ENCODE measurements around the gene CRAMP1. TPM values are rescaled to one million over a fixed set of nuclear protein-coding genes. Genes with fewer than 3 reads are reported as not detected.

The CRAMP1 gene
- total RNA-seq, 1 donor from 2014 or later = 5.2 TPM

- Histone ChIP-seq H3K36me3 (ENCODE audit: control insufficient read depth in 3 of 3, insufficient read depth in 3 of 3, low read length in 3 of 3) (peaks cover 0 to 12% (median 11%) of the 10 kb centered on the region in 3 donors), H3K9me3 (ENCODE audit: control insufficient read depth in 3 of 3, low read length in 3 of 3) (no peaks in the 10 kb centered on the region), H3K4me1 (ENCODE audit: control insufficient read depth in 3 of 3, insufficient read depth in 3 of 3, low read length in 3 of 3) (peaks cover 47 to 54% (median 48%) of the 10 kb centered on the region in 3 donors), H3K4me3 (ENCODE audit: low read length in 3 of 3) (peak overlapping the region; percentile 69 to 85 (median 85)), H3K9ac (ENCODE audit: low read depth in 1 of 3, low read length in 3 of 3) (peak overlapping the region; percentile 87 to 90 (median 89)), H3K27ac (ENCODE audit: low read depth, low read length) (peak overlapping the region; percentile 75), H3K27me3 (ENCODE audit: control insufficient read depth in 3 of 3, insufficient read depth in 3 of 3, low read length in 3 of 3) (no peaks in the 10 kb centered on the region)
Measured at GRCh38 chr16:1613211-1613622, 1.1 kb downstream of the CRAMP1 start.

GRCh38 chr16:1613728-1614455 is 1.7 kb downstream of the CRAMP1 start:
- H3K9me3 ChIP-seq (ENCODE audit: control insufficient read depth in 3 of 3, low read length in 3 of 3) = no peaks in the 10 kb centered on the region
- H3K4me1 ChIP-seq (ENCODE audit: control insufficient read depth in 3 of 3, insufficient read depth in 3 of 3, low read length in 3 of 3) = peaks cover 47 to 54% (median 48%) of the 10 kb centered on the region in 3 donors
- peak overlapping the region; percentile 87 to 90 (median 89) for H3K9ac ChIP-seq (ENCODE audit: low read depth in 1 of 3, low read length in 3 of 3)
- no peaks in the 10 kb centered on the region for H3K27me3 ChIP-seq (ENCODE audit: control insufficient read depth in 3 of 3, insufficient read depth in 3 of 3, low read length in 3 of 3)
- H3K4me3 ChIP-seq (ENCODE audit: low read length in 3 of 3) = peak overlapping the region; percentile 69 to 85 (median 85)
- peak overlapping the region; percentile 75 for H3K27ac ChIP-seq (ENCODE audit: low read depth, low read length)
- H3K36me3 ChIP-seq (ENCODE audit: control insufficient read depth in 3 of 3, insufficient read depth in 3 of 3, low read length in 3 of 3) = peaks cover 0 to 18% (median 12%) of the 10 kb centered on the region in 3 donors

- peaks cover 43 to 49% (median 48%) of the 10 kb centered on the region in 3 donors for H3K4me1 ChIP-seq (ENCODE audit: control insufficient read depth in 3 of 3, insufficient read depth in 3 of 3, low read length in 3 of 3)
Measured at GRCh38 chr16:1614456-1615102, 2.4 kb downstream of the CRAMP1 start.

GRCh38 chr16:1615761-1616160 is 3.6 kb downstream of the CRAMP1 start:
- H3K27me3 ChIP-seq (ENCODE audit: control insufficient read depth in 3 of 3, insufficient read depth in 3 of 3, low read length in 3 of 3) = no peaks in the 10 kb centered on the region
- peaks cover 37 to 40% (median 39%) of the 10 kb centered on the region in 3 donors for H3K4me1 ChIP-seq (ENCODE audit: control insufficient read depth in 3 of 3, insufficient read depth in 3 of 3, low read length in 3 of 3)
- H3K36me3 ChIP-seq (ENCODE audit: control insufficient read depth in 3 of 3, insufficient read depth in 3 of 3, low read length in 3 of 3) = peaks cover 11 to 29% (median 16%) of the 10 kb centered on the region in 3 donors
- no peak overlapping the region for H3K27ac ChIP-seq (ENCODE audit: low read depth, low read length)
- no peaks in the 10 kb centered on the region for H3K9me3 ChIP-seq (ENCODE audit: control insufficient read depth in 3 of 3, low read length in 3 of 3)
- peak overlapping the region in 2 of 3 donors; percentile 70 to 71 for H3K4me3 ChIP-seq (ENCODE audit: low read length in 3 of 3)
- H3K9ac ChIP-seq (ENCODE audit: low read depth in 1 of 3, low read length in 3 of 3) = peak overlapping the region in 2 of 3 donors; percentile 6 to 50

More at GRCh38 chr16:1614456-1615102, 2.4 kb downstream of the CRAMP1 start:
- Histone ChIP-seq H3K9me3 (ENCODE audit: control insufficient read depth in 3 of 3, low read length in 3 of 3) (no peaks in the 10 kb centered on the region), H3K9ac (ENCODE audit: low read depth in 1 of 3, low read length in 3 of 3) (peak overlapping the region; percentile 66 to 82 (median 79)), H3K36me3 (ENCODE audit: control insufficient read depth in 3 of 3, insufficient read depth in 3 of 3, low read length in 3 of 3) (peaks cover under 1 to 18% (median 12%) of the 10 kb centered on the region in 3 donors), H3K4me3 (ENCODE audit: low read length in 3 of 3) (peak overlapping the region; percentile 61 to 71 (median 70)), H3K27me3 (ENCODE audit: control insufficient read depth in 3 of 3, insufficient read depth in 3 of 3, low read length in 3 of 3) (no peaks in the 10 kb centered on the region), H3K27ac (ENCODE audit: low read depth, low read length) (peak overlapping the region; percentile 16)

- Histone ChIP-seq H3K4me1 (ENCODE audit: control insufficient read depth in 3 of 3, insufficient read depth in 3 of 3, low read length in 3 of 3) (peaks cover 13 to 14% (median 14%) of the 10 kb centered on the region in 3 donors), H3K9me3 (ENCODE audit: control insufficient read depth in 3 of 3, low read length in 3 of 3) (no peaks in the 10 kb centered on the region), H3K27ac (ENCODE audit: low read depth, low read length) (no peak overlapping the region), H3K36me3 (ENCODE audit: control insufficient read depth in 3 of 3, insufficient read depth in 3 of 3, low read length in 3 of 3) (peaks cover 15 to 37% (median 16%) of the 10 kb centered on the region in 3 donors), H3K4me3 (ENCODE audit: low read length in 3 of 3) (no peak overlapping the region), H3K27me3 (ENCODE audit: control insufficient read depth in 3 of 3, insufficient read depth in 3 of 3, low read length in 3 of 3) (no peaks in the 10 kb centered on the region), H3K9ac (ENCODE audit: low read depth in 1 of 3, low read length in 3 of 3) (no peak overlapping the region)
Measured at GRCh38 chr16:1619976-1620375, 7.8 kb downstream of the CRAMP1 start.

GRCh38 chr16:1620391-1620790 is 8.2 kb downstream of the CRAMP1 start:
- Histone ChIP-seq H3K9ac (ENCODE audit: low read depth in 1 of 3, low read length in 3 of 3) (no peak overlapping the region), H3K27ac (ENCODE audit: low read depth, low read length) (no peak overlapping the region), H3K4me1 (ENCODE audit: control insufficient read depth in 3 of 3, insufficient read depth in 3 of 3, low read length in 3 of 3) (peaks cover 9 to 10% (median 10%) of the 10 kb centered on the region in 3 donors), H3K4me3 (ENCODE audit: low read length in 3 of 3) (no peak overlapping the region), H3K36me3 (ENCODE audit: control insufficient read depth in 3 of 3, insufficient read depth in 3 of 3, low read length in 3 of 3) (peaks cover 15 to 37% (median 16%) of the 10 kb centered on the region in 3 donors), H3K27me3 (ENCODE audit: control insufficient read depth in 3 of 3, insufficient read depth in 3 of 3, low read length in 3 of 3) (no peaks in the 10 kb centered on the region), H3K9me3 (ENCODE audit: control insufficient read depth in 3 of 3, low read length in 3 of 3) (no peaks in the 10 kb centered on the region)

- Histone ChIP-seq H3K27ac (ENCODE audit: low read depth, low read length) (no peak overlapping the region), H3K9me3 (ENCODE audit: control insufficient read depth in 3 of 3, low read length in 3 of 3) (no peaks in the 10 kb centered on the region), H3K9ac (ENCODE audit: low read depth in 1 of 3, low read length in 3 of 3) (no peak overlapping the region), H3K4me1 (ENCODE audit: control insufficient read depth in 3 of 3, insufficient read depth in 3 of 3, low read length in 3 of 3) (no peaks in the 10 kb centered on the region), H3K4me3 (ENCODE audit: low read length in 3 of 3) (no peak overlapping the region), H3K36me3 (ENCODE audit: control insufficient read depth in 3 of 3, insufficient read depth in 3 of 3, low read length in 3 of 3) (peaks cover 20 to 43% (median 21%) of the 10 kb centered on the region in 3 donors), H3K27me3 (ENCODE audit: control insufficient read depth in 3 of 3, insufficient read depth in 3 of 3, low read length in 3 of 3) (no peaks in the 10 kb centered on the region)
Measured at GRCh38 chr16:1621851-1622250, 9.7 kb downstream of the CRAMP1 start.

GRCh38 chr16:1626327-1626726 is 14.2 kb downstream of the CRAMP1 start:
- Histone ChIP-seq H3K36me3 (ENCODE audit: control insufficient read depth in 3 of 3, insufficient read depth in 3 of 3, low read length in 3 of 3) (peaks cover 24 to 25% (median 25%) of the 10 kb centered on the region in 3 donors), H3K27ac (ENCODE audit: low read depth, low read length) (no peak overlapping the region), H3K4me3 (ENCODE audit: low read length in 3 of 3) (no peak overlapping the region), H3K9me3 (ENCODE audit: control insufficient read depth in 3 of 3, low read length in 3 of 3) (no peaks in the 10 kb centered on the region), H3K4me1 (ENCODE audit: control insufficient read depth in 3 of 3, insufficient read depth in 3 of 3, low read length in 3 of 3) (no peaks in the 10 kb centered on the region), H3K27me3 (ENCODE audit: control insufficient read depth in 3 of 3, insufficient read depth in 3 of 3, low read length in 3 of 3) (no peaks in the 10 kb centered on the region), H3K9ac (ENCODE audit: low read depth in 1 of 3, low read length in 3 of 3) (no peak overlapping the region)

- H3K27ac ChIP-seq (ENCODE audit: low read depth, low read length) = no peak overlapping the region
- peaks cover 23 to 28% (median 23%) of the 10 kb centered on the region in 3 donors for H3K36me3 ChIP-seq (ENCODE audit: control insufficient read depth in 3 of 3, insufficient read depth in 3 of 3, low read length in 3 of 3)
- H3K9ac ChIP-seq (ENCODE audit: low read depth in 1 of 3, low read length in 3 of 3) = no peak overlapping the region
- no peaks in the 10 kb centered on the region for H3K9me3 ChIP-seq (ENCODE audit: control insufficient read depth in 3 of 3, low read length in 3 of 3)
- no peak overlapping the region for H3K4me3 ChIP-seq (ENCODE audit: low read length in 3 of 3)
- H3K27me3 ChIP-seq (ENCODE audit: control insufficient read depth in 3 of 3, insufficient read depth in 3 of 3, low read length in 3 of 3) = no peaks in the 10 kb centered on the region
- H3K4me1 ChIP-seq (ENCODE audit: control insufficient read depth in 3 of 3, insufficient read depth in 3 of 3, low read length in 3 of 3) = no peaks in the 10 kb centered on the region
Measured at GRCh38 chr16:1626776-1627175, 14.6 kb downstream of the CRAMP1 start.
